DMS 273 (cell line): Measurements from ENCODE around the gene ZNF248.
"Not testable (repeated sequence)": the region's sequence is repeated elsewhere in the genome, so short reads cannot be mapped to it uniquely, and the experiment has no call there.

ENCODE experiments used
- DNase-seq: peaks from one replicate; lab custom pipeline; 2025; ENCODE audit not compliant: unreplicated experiment; lab: John Stamatoyannopoulos, UW

The ZNF248 gene

DNA sequence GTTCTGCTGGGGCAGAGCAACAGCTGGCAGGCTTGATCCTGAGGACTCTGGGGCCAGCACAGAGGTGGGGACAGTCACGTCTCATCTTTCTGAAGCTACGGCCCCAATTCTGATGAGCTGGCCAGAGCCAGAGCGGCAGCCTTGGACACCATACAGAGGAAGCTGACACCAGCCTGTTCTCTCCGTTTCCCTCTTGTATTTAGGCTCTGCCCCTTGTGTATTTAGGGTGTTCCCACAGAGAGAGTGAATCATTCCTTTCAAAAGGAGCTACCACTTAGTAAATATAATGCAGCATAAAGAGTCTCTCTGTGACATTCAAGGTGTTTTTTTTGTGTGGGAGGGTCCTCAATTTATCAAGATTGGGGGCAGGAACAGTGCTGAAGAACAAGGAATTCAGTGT lies 109.2 kb downstream of the ZNF248 start:
- no peak for DNase-seq

GRCh38 chr10:37747081-37747480 lies 110.3 kb downstream of the ZNF248 start:
- no peak for DNase-seq

GRCh38 chr10:37741831-37742230 lies 115.6 kb downstream of the ZNF248 start:
- no peak for DNase-seq

- DNase-seq: no peak
Observed at GRCh38 chr10:37739181-37739580, 118.2 kb downstream of the ZNF248 start.

- DNase-seq: not testable (repeated sequence)
Observed at GRCh38 chr10:37738241-37738640, 119.2 kb downstream of the ZNF248 start.

- DNase-seq: no peak
Observed at GRCh38 chr10:37737336-37737735, 120.1 kb downstream of the ZNF248 start.

DNA sequence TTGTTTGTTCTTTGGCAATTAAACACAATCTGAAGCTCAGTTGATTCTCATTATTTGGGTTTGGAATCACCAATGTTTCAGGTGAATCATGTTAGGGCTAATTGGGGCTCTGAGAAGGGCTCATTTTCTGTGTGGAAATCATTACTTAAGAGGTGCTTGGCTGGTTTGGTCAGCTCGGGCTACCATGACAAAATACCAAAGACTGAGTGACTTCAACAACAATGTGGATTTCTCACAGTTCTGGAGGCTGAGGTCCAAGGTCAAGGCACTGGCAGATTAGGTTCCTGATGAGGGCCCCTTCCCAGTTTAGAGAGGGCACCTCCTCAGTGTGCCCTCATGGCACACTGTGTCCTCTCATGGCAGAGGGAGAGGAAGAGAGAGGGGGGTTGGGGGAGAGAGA lies 121.3 kb downstream of the ZNF248 start:
- no peak for DNase-seq

DNA sequence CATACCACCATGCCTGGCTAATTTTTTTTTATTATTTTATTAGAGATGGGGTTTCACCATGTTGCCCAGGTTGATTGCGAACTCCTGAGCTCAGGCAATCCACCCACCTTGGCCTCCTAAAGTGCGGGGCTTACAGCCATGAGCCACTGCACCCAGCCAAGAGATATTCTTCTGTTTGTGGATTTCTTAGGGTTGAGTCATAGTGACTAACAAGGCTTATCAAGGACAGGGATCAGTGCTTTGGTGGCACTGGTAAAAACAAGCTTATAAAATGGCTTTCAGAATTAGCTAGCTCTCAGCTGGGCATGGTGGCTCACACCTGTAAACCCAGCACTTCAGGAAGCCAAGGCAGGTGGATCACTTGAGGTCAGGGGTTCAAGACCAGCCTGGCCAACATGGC lies 122.4 kb downstream of the ZNF248 start:
- no peak for DNase-seq
